PC-9 (cell line): ENCODE data around the gene PTPRA. TPM values are rescaled to one million over a fixed set of nuclear protein-coding genes. Genes with fewer than 3 reads are reported as not detected.
A peak's percentile ranks its signal among the peaks of the same experiment; 100 is the strongest.

Experiments
- BruUV-seq: library from RNA; stranded (reverse); fragments of 400-500 nt; replicated peaks from 2 replicates; lab custom pipeline; 2021; lab: Mats Ljungman, UMichigan
- CTCF ChIA-PET: fragments of 300-600 bp; sonication (Branson Sonifier 250); formaldehyde crosslinking; loops from one replicate; lab custom pipeline; 2022; ENCODE audit warnings: antibody characterized with exemption; lab: Charles Lee
- POLR2A ChIA-PET: fragments of 300-600 bp; sonication (Branson Sonifier 250); formaldehyde crosslinking; loops from one replicate; lab custom pipeline; 2022; ENCODE audit warnings: antibody characterized with exemption; ENCODE audit not compliant: unreplicated experiment; lab: Charles Lee
- DNase-seq, 2 experiments: peaks; one replicate each; pipeline versions ENCODE4 v3.0.0 to v3.0.0-alpha.2; 2015 to 2022; ENCODE audit warnings: mixed read lengths in 1 of 2
- H2AFZ ChIP-seq: fragments of 200-600 bp; sonication (generic); 2 replicates; pipeline ENCODE4 v1.8.1; 2017; ENCODE audit warnings: antibody characterized with exemption
- H3F3A ChIP-seq: fragments of 200-600 bp; sonication (generic); 2 replicates; pipeline ENCODE4 v1.8.1; 2017; ENCODE audit warnings: antibody characterized with exemption, mild to moderate bottlenecking, low read depth; ENCODE audit not compliant: insufficient read depth
- H3K27ac ChIP-seq: fragments of 200-600 bp; sonication (generic); 2 replicates; pipeline ENCODE4 v1.6.1; 2016; ENCODE audit warnings: mixed run types
- H3K27me3 ChIP-seq: fragments of 200-600 bp; sonication (generic); 2 replicates; pipeline ENCODE4 v1.6.1; 2016; ENCODE audit warnings: low read depth, mixed run types; ENCODE audit not compliant: insufficient read depth
- H3K36me3 ChIP-seq: fragments of 200-600 bp; sonication (generic); 2 replicates; pipeline ENCODE4 v1.6.1; 2016; ENCODE audit warnings: low read depth, mixed run types
- H3K4me1 ChIP-seq: fragments of 200-600 bp; sonication (generic); replicated peaks from 2 replicates; pipeline ENCODE4 v1.6.1; 2016; ENCODE audit warnings: mixed run types; ENCODE audit not compliant: insufficient read depth
- H3K4me2 ChIP-seq: fragments of 200-600 bp; sonication (generic); 2 replicates; pipeline ENCODE4 v1.6.1; 2017; ENCODE audit warnings: mixed run types
- H3K4me3 ChIP-seq: fragments of 200-600 bp; sonication (generic); 2 replicates; pipeline ENCODE4 v1.6.1; 2016; ENCODE audit warnings: mixed run types
- H3K79me2 ChIP-seq: fragments of 200-600 bp; sonication (generic); 2 replicates; pipeline ENCODE4 v1.6.1; 2017; ENCODE audit warnings: low read depth, mixed run types
- H3K9me2 ChIP-seq: fragments of 200-600 bp; sonication (generic); 2 replicates; pipeline ENCODE4 v1.8.1; 2017; ENCODE audit warnings: mild to moderate bottlenecking; ENCODE audit not compliant: insufficient read depth
- H3K9me3 ChIP-seq: fragments of 200-600 bp; sonication (generic); 2 replicates; pipeline ENCODE4 v1.8.1; 2016; ENCODE audit warnings: low read depth; ENCODE audit not compliant: insufficient read depth
- H4K20me1 ChIP-seq: fragments of 200-600 bp; sonication (generic); 2 replicates; pipeline ENCODE4 v1.8.1; 2017; ENCODE audit not compliant: insufficient read depth
- CTCF ChIP-seq: fragments of 200-600 bp; sonication (generic); conservative IDR thresholded peaks from 2 replicates; pipeline ENCODE4 v1.6.1; 2017; ENCODE audit warnings: mixed run types, antibody characterized with exemption, mild to moderate bottlenecking, moderate library complexity
- EZH2 ChIP-seq: fragments of 200-600 bp; sonication (generic); IDR thresholded peaks from 2 replicates; pipeline ENCODE4 v1.8.0; 2017; ENCODE audit warnings: antibody characterized with exemption, low read depth
- intact Hi-C: fragments of 100-400 bp; cut with micrococcal nuclease; formaldehyde crosslinking; loops from one replicate; pipeline ENCODE4 v1.10.0; 2022; ENCODE audit not compliant: unreplicated experiment
- total RNA-seq: library from RNA; stranded (reverse); gene quantifications from 2 replicates; pipeline ENCODE4 v1.2.3, GENCODE V29; 2021

The PTPRA gene
- total RNA-seq, 1 experiment from 2014 or later = 48.8 TPM

- Histone ChIP-seq H3K79me2 (no peaks in the 10 kb centered on the region), H3K36me3 (peaks cover 9% of the 10 kb centered on the region; the same call in 1 of the 2 replicates), H3K4me1 (no peaks in the 10 kb centered on the region), H3K9me3 (no peaks in the 10 kb centered on the region), H3K27me3 (no peaks in the 10 kb centered on the region), H3K4me3 (no peak overlapping the region), H3F3A (no peaks in the 10 kb centered on the region), H4K20me1 (no peaks in the 10 kb centered on the region; the same call in 1 of the 2 replicates), H3K9me2 (no peaks in the 10 kb centered on the region), H2AFZ (no peak overlapping the region), H3K27ac (no peak overlapping the region), H3K4me2 (no peak overlapping the region)
- CTCF ChIA-PET = no interaction called here
- POLR2A ChIA-PET = no interaction called here
- intact Hi-C loops = no loop called here
- no TSS peak for BruUV-seq
- TF ChIP-seq CTCF (no peak), EZH2 (no peak)
- no peak for DNase-seq
Measured at GRCh38 chr20:2998728-2999127, 125.4 kb downstream of the PTPRA start.

GRCh38 chr20:3000852-3001523 is 127.7 kb downstream of the PTPRA start:
- H3K9me2 ChIP-seq = no peaks in the 10 kb centered on the region
- no peaks in the 10 kb centered on the region for H3K79me2 ChIP-seq
- H3K27ac ChIP-seq = no peak overlapping the region
- ChIA-PET CTCF (interaction anchor here (0.5 to 1.0 kb wide), 2 partner anchors 91 to 245 kb away, joined by 4 to 8 read pairs; no protein-coding TSS in a partner anchor), POLR2A (no interaction called here)
- intact Hi-C loops = loop anchor here (1.0 kb wide), 2 partner anchors 245 to 313 kb away; no protein-coding TSS in a partner anchor
- no peaks in the 10 kb centered on the region; the same call in 1 of the 2 replicates for H4K20me1 ChIP-seq
- H2AFZ ChIP-seq = no peak overlapping the region
- no peak overlapping the region for H3K4me3 ChIP-seq
- peaks cover 3% of the 10 kb centered on the region; the same call in 1 of the 2 replicates for H3K36me3 ChIP-seq
- no TSS peak for BruUV-seq
- no peaks in the 10 kb centered on the region for H3K27me3 ChIP-seq
- peak in 1 of 2 experiments; percentile 57 for DNase-seq
- H3F3A ChIP-seq = no peaks in the 10 kb centered on the region
- no peak overlapping the region for H3K4me2 ChIP-seq
- no peaks in the 10 kb centered on the region for H3K9me3 ChIP-seq
- H3K4me1 ChIP-seq = no peaks in the 10 kb centered on the region
- peak; percentile 78 for TF ChIP-seq CTCF
- no peak for TF ChIP-seq EZH2

- H2AFZ ChIP-seq = no peak overlapping the region
- H3K4me3 ChIP-seq = no peak overlapping the region
- H3K36me3 ChIP-seq = no peaks in the 10 kb centered on the region
- ChIA-PET POLR2A (no interaction called here), CTCF (no interaction called here)
- H3K27ac ChIP-seq = no peak overlapping the region
- H4K20me1 ChIP-seq = no peaks in the 10 kb centered on the region; the same call in 1 of the 2 replicates
- H3F3A ChIP-seq = no peaks in the 10 kb centered on the region
- no peaks in the 10 kb centered on the region for H3K4me1 ChIP-seq
- H3K9me2 ChIP-seq = no peaks in the 10 kb centered on the region
- intact Hi-C loops = no loop called here
- H3K27me3 ChIP-seq = no peaks in the 10 kb centered on the region
- no peak overlapping the region for H3K4me2 ChIP-seq
- no peak for DNase-seq
- no TSS peak for BruUV-seq
- TF ChIP-seq CTCF (no peak), EZH2 (no peak)
- no peaks in the 10 kb centered on the region for H3K9me3 ChIP-seq
- H3K79me2 ChIP-seq = no peaks in the 10 kb centered on the region
Measured at GRCh38 chr20:3003416-3003815, 130.1 kb downstream of the PTPRA start.
